K562 (cell line): Measurements from ENCODE around the gene DAGLA.

Source experiments
- CEBPB ChIP-seq: fragments of 450-650 bp; IDR thresholded peaks from 2 replicates; pipeline ENCODE4 v1.6.1; 2016; ENCODE audit warnings: missing genetic modification characterization, missing compliant biosample characterization
- DNMT1 ChIP-seq: fragments of 450-650 bp; IDR thresholded peaks from 2 replicates; pipeline ENCODE4 v1.6.1; 2016; ENCODE audit warnings: antibody characterized with exemption, mild to moderate bottlenecking
- SETDB1 ChIP-seq: IDR thresholded peaks from one replicate; pipeline ENCODE4 v1.6.1; 2012; ENCODE audit warnings: low read length, control low read depth, inconsistent platforms
- SIN3B ChIP-seq: fragments of 450-650 bp; IDR thresholded peaks from 2 replicates; pipeline ENCODE4 v1.6.1; 2017; ENCODE audit warnings: low read depth, mild to moderate bottlenecking, moderate library complexity

DNA sequence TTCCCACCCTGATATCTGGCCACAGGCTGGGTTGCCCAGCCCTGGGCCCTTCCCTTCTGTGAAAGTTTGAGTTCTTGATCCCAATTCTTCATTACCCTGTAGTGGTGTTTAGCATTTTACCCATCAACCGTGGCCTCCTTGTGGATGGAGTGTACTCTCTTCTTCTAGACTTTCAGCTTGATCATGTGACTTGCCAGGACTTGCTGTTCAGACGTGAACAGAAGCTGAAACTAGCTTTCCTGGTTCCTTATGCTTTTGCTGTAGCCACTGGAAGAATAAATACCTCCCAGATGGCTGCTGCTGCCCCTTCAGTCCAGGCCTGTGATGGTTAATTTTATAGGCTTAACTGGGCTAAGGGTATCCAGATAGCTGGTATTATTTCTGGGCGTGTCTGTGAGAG is 32.7 kb upstream of the DAGLA start:
- TF ChIP-seq SIN3B (no peak), CEBPB (tag) (no peak), SETDB1 (no peak), DNMT1 (no peak)
